ENCODE measurements around the gene SAT1. TPM values are rescaled to one million over a fixed set of nuclear protein-coding genes. Genes with fewer than 3 reads are reported as not detected.

SAT1 gene
- total RNA-seq, 1 donor from 2014 or later, result 716 TPM

- no peak overlapping the region for H3K4me3 ChIP-seq
- H3K4me1 ChIP-seq, result no peaks in the 10 kb centered on the region
- ATAC-seq (no peak), DNase-seq (no peak)
- no peak for TF ChIP-seq CTCF (IDR thresholded peaks at IDR 0.05)
- no peak overlapping the region for H3K27ac ChIP-seq
- no peaks in the 10 kb centered on the region for H3K27me3 ChIP-seq (ENCODE audit: low read depth)
- no peaks in the 10 kb centered on the region for H3K36me3 ChIP-seq
- no peaks in the 10 kb centered on the region for H3K9me3 ChIP-seq
- intact Hi-C loops (cut with DNase I), result no loop called here
These were observed 37.2 kb upstream of the SAT1 start for GRCh38 chrX:23745786-23746185.

- no peak overlapping the region for H3K27ac ChIP-seq
- ATAC-seq, result no peak
- no peak for TF ChIP-seq CTCF (IDR thresholded peaks at IDR 0.05)
- H3K4me3 ChIP-seq, result no peak overlapping the region
- no peak for DNase-seq
- no peaks in the 10 kb centered on the region for H3K9me3 ChIP-seq
- H3K4me1 ChIP-seq, result no peaks in the 10 kb centered on the region
- no peaks in the 10 kb centered on the region for H3K27me3 ChIP-seq (ENCODE audit: low read depth)
- intact Hi-C loops (cut with DNase I), result no loop called here
- H3K36me3 ChIP-seq, result no peaks in the 10 kb centered on the region
These were observed 33.8 kb upstream of the SAT1 start for GRCh38 chrX:23749129-23749528.

- H3K4me1 ChIP-seq, result no peaks in the 10 kb centered on the region
- H3K9me3 ChIP-seq, result no peaks in the 10 kb centered on the region
- no peak overlapping the region for H3K27ac ChIP-seq
- intact Hi-C loops (cut with DNase I), result no loop called here
- no peak overlapping the region for H3K4me3 ChIP-seq
- no peaks in the 10 kb centered on the region for H3K27me3 ChIP-seq (ENCODE audit: low read depth)
- TF ChIP-seq CTCF (IDR thresholded peaks at IDR 0.05), result no peak
- no peaks in the 10 kb centered on the region for H3K36me3 ChIP-seq
- ATAC-seq, result no peak
- DNase-seq, result no peak
These were observed 33.4 kb upstream of the SAT1 start for GRCh38 chrX:23749576-23749975.

- no peak overlapping the region for H3K27ac ChIP-seq
- peak in 1 of 2 donors; percentile 57 for ATAC-seq
- no peaks in the 10 kb centered on the region for H3K4me1 ChIP-seq
- intact Hi-C loops (cut with DNase I), result no loop called here
- no peaks in the 10 kb centered on the region for H3K27me3 ChIP-seq (ENCODE audit: low read depth)
- DNase-seq, result no peak
- H3K36me3 ChIP-seq, result no peaks in the 10 kb centered on the region
- no peaks in the 10 kb centered on the region for H3K9me3 ChIP-seq
- TF ChIP-seq CTCF (IDR thresholded peaks at IDR 0.05), result no peak
- H3K4me3 ChIP-seq, result no peak overlapping the region
These were observed 30.1 kb upstream of the SAT1 start for GRCh38 chrX:23752740-23753415.

GRCh38 chrX:23754664-23755063, 28.3 kb upstream of the SAT1 start:
- H3K4me3 ChIP-seq, result no peak overlapping the region
- TF ChIP-seq CTCF (IDR thresholded peaks at IDR 0.05), result no peak
- H3K27ac ChIP-seq, result no peak overlapping the region
- H3K9me3 ChIP-seq, result no peaks in the 10 kb centered on the region
- intact Hi-C loops (cut with DNase I), result no loop called here
- ATAC-seq (no peak), DNase-seq (no peak)
- H3K4me1 ChIP-seq, result no peaks in the 10 kb centered on the region
- no peaks in the 10 kb centered on the region for H3K36me3 ChIP-seq
- no peaks in the 10 kb centered on the region for H3K27me3 ChIP-seq (ENCODE audit: low read depth)

All from lower lobe of right lung (tissue), 2 donors.